Thyroid gland (tissue), 4 donors: ENCODE results near the gene DOHH.
"Not testable (repeated sequence)": the region's sequence is repeated elsewhere in the genome, so short reads cannot be mapped to it uniquely, and the experiment has no call there.

Experiments
- CTCF ChIP-seq, 6 experiments: fragments of 200-600 bp in 3 of 6; fragments of 450-650 bp in 3 of 6; sonication (generic) in 3 of 6; IDR thresholded peaks; one replicate each; pipeline ENCODE4 v1.5.1; 2016 to 2019; ENCODE audit warnings: antibody characterized with exemption in 6 of 6, mild to moderate bottlenecking in 2 of 6, inconsistent platforms in 1 of 6, moderate library complexity in 1 of 6
- POLR2A ChIP-seq, 2 donors: fragments of 450-650 bp; IDR thresholded peaks; one replicate each; pipeline ENCODE4 v1.6.1; 2017; ENCODE audit warnings: antibody characterized with exemption in 2 of 2, mild to moderate bottlenecking in 2 of 2, moderate library complexity in 1 of 2

GRCh38 chr19:3508121-3508661, 7.7 kb upstream of the DOHH start:
- TF ChIP-seq CTCF, POLR2A (IDR thresholded peaks at IDR 0.05): not testable (repeated sequence)
